GM19397 (cell line): ENCODE data around the gene CATSPER4.

Experiments used
- ATAC-seq: cut with Tn5 transposase; IDR thresholded peaks from one replicate; pipeline ENCODE4 v1.9.1; 2021; ENCODE audit warnings: mild to moderate bottlenecking, moderate library complexity; ENCODE audit not compliant: unreplicated experiment

The CATSPER4 gene

GRCh38 chr1:26234644-26235370 lies 44.4 kb downstream of the CATSPER4 start:
- ATAC-seq, result no peak

DNA sequence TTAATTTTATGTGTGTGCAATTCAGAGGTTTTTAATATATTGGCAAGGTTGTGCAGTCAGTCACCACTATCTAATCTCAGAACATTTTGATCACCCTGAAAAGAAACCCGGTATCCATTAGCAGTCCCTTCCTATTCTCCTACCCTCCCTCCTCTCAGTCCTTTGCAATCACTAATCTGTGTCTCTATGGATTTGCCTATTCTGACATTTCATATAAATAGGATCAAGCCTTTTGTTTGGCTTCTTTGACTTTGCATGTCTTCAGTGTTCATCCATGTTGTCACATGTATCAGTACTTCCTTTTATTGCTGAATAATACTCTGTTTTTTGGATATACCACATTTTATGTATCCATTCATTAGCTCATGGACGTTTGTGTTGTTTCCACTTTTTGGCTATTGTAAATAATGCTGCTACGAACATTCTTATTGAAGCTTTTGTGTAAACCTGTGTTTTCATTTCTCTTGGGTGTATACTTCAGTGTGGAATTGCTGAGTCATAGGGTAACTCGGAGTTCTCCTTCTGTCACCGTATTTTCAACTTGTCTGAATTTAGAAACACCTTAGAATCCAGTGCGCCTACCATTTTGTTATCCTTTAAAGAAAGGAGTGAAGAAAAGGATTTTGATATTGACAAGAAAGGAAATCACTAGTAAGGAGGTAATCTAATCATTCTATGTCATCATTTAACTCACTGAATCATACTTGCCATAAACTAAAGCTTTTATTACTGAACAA lies 47.0 kb downstream of the CATSPER4 start:
- no peak for ATAC-seq

DNA sequence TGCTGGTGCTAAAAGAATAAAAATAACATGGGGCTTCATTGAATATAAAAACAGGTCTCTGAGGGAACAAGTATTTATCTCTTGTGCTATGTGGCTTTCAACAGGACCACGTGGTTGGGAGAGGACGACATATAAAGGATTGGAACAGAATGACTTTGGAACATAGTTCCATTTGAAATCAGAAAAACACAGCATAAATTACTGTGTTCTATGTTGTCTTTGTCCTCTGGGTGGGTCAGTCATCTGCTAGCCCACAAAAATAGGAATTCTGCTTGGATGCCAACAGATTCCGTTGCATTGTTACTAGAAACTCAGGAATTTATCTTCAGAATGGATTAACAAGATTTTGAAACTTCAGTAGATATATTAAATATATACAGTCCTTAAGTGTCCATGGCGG lies 49.5 kb downstream of the CATSPER4 start:
- ATAC-seq, result no peak
